A549 treated with Hydrocortisone at 1 μM for 4 hours (cell line): ENCODE results near the gene OR10J5. TPM values are rescaled to one million over a fixed set of nuclear protein-coding genes. Genes with fewer than 3 reads are reported as not detected.

Experiments used
- total RNA-seq: library from RNA; stranded (reverse); fragments of 200-300 nt; extraction: Qiagen RNA extraction; gene quantifications from 5 replicates; pipeline ENCODE4 v1.2.3, GENCODE V29; 2022

The OR10J5 gene, protein sequence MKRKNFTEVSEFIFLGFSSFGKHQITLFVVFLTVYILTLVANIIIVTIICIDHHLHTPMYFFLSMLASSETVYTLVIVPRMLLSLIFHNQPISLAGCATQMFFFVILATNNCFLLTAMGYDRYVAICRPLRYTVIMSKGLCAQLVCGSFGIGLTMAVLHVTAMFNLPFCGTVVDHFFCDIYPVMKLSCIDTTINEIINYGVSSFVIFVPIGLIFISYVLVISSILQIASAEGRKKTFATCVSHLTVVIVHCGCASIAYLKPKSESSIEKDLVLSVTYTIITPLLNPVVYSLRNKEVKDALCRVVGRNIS
- not detected in 5 replicates for total RNA-seq

GRCh38 chr1:159535907-159536306, at the start of gene OR10J5:
Gene OR10J5, minus strand, starts transcription at chr1:159536007. Its CDS starts 0 bp downstream, at chr1:159536007.

Other genes starting within 250 kb of the OR10J5 start
- gene FCER1A, start 233.7 kb downstream of the OR10J5 start, total RNA-seq, result not detected in 5 replicates
- gene OR10J4, start 103.8 kb downstream of the OR10J5 start, total RNA-seq, result not detected in 5 replicates
- gene OR10J1, start 96.3 kb downstream of the OR10J5 start, total RNA-seq, result not detected in 5 replicates
- not detected in 5 replicates for gene APCS, start 51.8 kb upstream of the OR10J5 start, total RNA-seq
- gene CRP, start 178.6 kb upstream of the OR10J5 start, total RNA-seq, result not detected in 5 replicates
- gene DUSP23, start 245.0 kb upstream of the OR10J5 start, total RNA-seq, result 43.4 to 79.4 TPM (median 74.8 TPM) in 5 replicates